IPS-NIHi11 (cell line): ENCODE measurements around the gene KIR2DL1.
"Not testable (repeated sequence)": the region's sequence is repeated elsewhere in the genome, so short reads cannot be mapped to it uniquely, and the experiment has no call there.

ENCODE experiments used
- DNase-seq: peaks from one replicate; pipeline ENCODE4 v3.0.0; 2012; ENCODE audit warnings: mixed read lengths, low spot score

Gene KIR2DL1

GRCh38 chr19:54769646-54770045 is at the start of gene KIR2DL1:
Gene KIR2DL1 (plus strand): TSS chr19:54769793. CDS start chr19:54769851, 58 bp downstream.
- DNase-seq, result not testable (repeated sequence)

- no peak for DNase-seq
These were observed 45.5 kb upstream of the KIR2DL1 start, which contains the start of gene KIR3DL3 for GRCh38 chr19:54724142-54724541. Gene KIR3DL3 (plus strand): TSS chr19:54724442. CDS start chr19:54724497, 55 bp downstream.

- no peak for DNase-seq
These were observed 44.9 kb upstream of the KIR2DL1 start for GRCh38 chr19:54724644-54725043.

- DNase-seq, result no peak
These were observed 44.3 kb upstream of the KIR2DL1 start for GRCh38 chr19:54725321-54725720.

- no peak for DNase-seq
These were observed 42.0 kb upstream of the KIR2DL1 start for GRCh38 chr19:54727562-54727961.

- no peak for DNase-seq
These were observed 41.4 kb upstream of the KIR2DL1 start for GRCh38 chr19:54728167-54728566.

- DNase-seq, result no peak
These were observed 40.0 kb upstream of the KIR2DL1 start for GRCh38 chr19:54729416-54730188.

- no peak for DNase-seq
These were observed 38.4 kb upstream of the KIR2DL1 start for GRCh38 chr19:54731191-54731590.

GRCh38 chr19:54738306-54738705 is 31.3 kb upstream of the KIR2DL1 start, which contains the start of gene KIR2DL3:
Gene KIR2DL3 (plus strand): TSS chr19:54738513. CDS start chr19:54738546, 33 bp downstream.
- DNase-seq, result not testable (repeated sequence)

- no peak for DNase-seq
These were observed 30.9 kb upstream of the KIR2DL1 start for GRCh38 chr19:54738715-54739114.

GRCh38 chr19:54739587-54740497 is 29.8 kb upstream of the KIR2DL1 start:
- DNase-seq, result no peak

- DNase-seq, result not testable (repeated sequence)
These were observed 27.6 kb upstream of the KIR2DL1 start for GRCh38 chr19:54741950-54742349.

GRCh38 chr19:54744080-54744479 is 25.5 kb upstream of the KIR2DL1 start:
- DNase-seq, result not testable (repeated sequence)

GRCh38 chr19:54747614-54748322 is 21.8 kb upstream of the KIR2DL1 start:
- not testable (repeated sequence) for DNase-seq

- DNase-seq, result not testable (repeated sequence)
These were observed 19.3 kb upstream of the KIR2DL1 start for GRCh38 chr19:54750276-54750675.

- not testable (repeated sequence) for DNase-seq
These were observed 13.1 kb upstream of the KIR2DL1 start for GRCh38 chr19:54756204-54757110.

GRCh38 chr19:54758577-54758976 is 11.0 kb upstream of the KIR2DL1 start:
- DNase-seq, result not testable (repeated sequence)

- DNase-seq, result not testable (repeated sequence)
These were observed 5.4 kb upstream of the KIR2DL1 start for GRCh38 chr19:54764219-54764618.

- not testable (repeated sequence) for DNase-seq
These were observed 3.1 kb upstream of the KIR2DL1 start for GRCh38 chr19:54766464-54766863.

- not testable (repeated sequence) for DNase-seq
These were observed 918 bp downstream of the KIR2DL1 start for GRCh38 chr19:54770511-54770910.
